Stimulated activated CD8-positive, alpha-beta memory T cell treated with anti-CD3 and anti-CD28 coated beads, Interleukin-7, amount 100 ng/mL, for 48 hours (primary cell): ENCODE results near the gene ZBTB45.
"Not testable (repeated sequence)": the region's sequence is repeated elsewhere in the genome, so short reads cannot be mapped to it uniquely, and the experiment has no call there.

Experiments
- DNase-seq, 2 donors: peaks; one replicate each; pipeline ENCODE4 v3.0.0-alpha.2; 2020; ENCODE audit warnings: low read depth in 1 of 2; ENCODE audit errors: extremely low read depth in 1 of 2

ZBTB45 gene

DNA sequence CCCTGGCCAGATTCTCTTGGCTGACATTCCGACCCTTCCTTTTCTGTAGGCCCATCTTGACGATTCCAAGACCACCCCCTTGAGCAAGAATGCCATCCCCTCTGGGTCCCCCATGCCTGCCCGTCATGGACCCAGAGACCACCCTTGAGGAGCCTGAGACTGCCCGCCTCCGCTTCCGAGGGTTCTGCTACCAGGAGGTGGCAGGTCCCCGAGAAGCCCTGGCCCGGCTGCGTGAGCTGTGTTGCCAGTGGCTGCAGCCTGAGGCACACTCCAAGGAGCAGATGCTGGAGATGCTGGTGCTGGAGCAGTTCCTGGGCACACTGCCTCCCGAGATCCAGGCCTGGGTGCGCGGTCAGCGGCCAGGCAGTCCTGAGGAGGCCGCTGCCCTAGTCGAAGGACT lies 42.5 kb downstream of the ZBTB45 start:
- no peak for DNase-seq

DNA sequence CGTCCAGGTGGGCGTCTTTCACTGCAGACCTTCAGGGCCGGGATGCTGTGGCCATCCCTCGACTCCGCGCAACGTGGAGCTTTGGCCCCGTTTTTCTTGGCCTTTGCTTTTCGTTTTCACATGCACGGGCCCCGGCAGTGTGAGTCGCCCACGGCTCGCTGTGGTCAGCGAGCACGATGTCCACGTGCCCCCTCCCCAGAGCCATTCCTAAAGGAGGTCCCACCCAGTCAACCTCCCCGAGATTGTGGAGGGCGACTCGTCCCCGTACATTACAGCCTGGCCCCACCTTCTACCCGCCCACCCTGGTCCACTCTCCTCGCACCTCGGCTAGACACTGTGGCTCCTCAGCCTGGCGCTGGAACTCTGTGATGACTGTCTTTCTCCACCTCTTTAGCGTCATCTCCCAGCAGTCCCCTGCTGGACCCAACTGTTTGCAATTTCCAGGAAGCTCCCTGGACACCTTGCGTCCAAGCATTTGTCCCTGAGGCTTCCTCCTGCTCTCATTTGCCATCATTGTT lies 43.1 kb downstream of the ZBTB45 start:
- no peak for DNase-seq

DNA sequence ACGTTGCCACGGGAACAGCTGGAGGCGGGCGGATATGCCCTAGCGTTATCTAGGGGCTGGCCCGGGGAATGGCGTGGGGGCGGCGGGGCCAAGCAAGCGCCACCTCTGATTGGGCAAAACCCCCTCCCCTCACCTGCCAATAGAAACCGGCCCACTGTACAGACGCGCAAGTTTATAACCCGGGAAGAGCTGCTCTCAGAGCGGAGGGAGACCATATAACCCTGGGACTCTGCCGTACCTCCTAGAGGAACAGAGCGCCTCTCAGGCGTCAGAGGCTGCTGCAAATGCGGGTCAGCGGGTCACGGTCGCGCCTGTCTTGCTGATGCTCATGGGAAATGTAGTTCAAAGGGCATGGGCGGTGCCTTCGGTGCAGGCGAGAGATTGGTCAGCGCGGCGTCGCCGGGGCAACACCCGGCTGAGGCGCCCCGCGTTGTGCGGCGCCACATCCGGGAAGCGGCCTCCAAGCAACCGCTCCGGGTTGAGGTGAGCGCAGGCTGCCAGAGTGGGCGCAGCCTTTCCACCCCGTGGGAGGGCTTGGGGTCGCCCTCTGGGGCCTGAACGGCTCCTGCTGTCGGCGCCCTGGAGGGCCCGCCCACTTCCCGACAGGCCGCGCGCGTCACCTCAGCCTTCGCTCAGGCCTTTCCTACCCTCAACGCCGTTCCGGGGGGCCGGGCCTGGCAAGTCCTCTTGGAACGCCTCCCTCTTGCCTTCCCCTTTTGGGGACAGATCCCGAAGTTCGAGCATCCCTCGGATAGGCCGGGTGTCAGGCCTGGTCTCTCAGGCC lies 43.7 kb downstream of the ZBTB45 start, which contains the start of gene ZNF446:
Gene ZNF446 (plus strand): TSS at position 639 of the 784 bp plus-strand sequence. CDS start 867 bp downstream, outside the sequence.
- peak; percentile 96 for DNase-seq

DNA sequence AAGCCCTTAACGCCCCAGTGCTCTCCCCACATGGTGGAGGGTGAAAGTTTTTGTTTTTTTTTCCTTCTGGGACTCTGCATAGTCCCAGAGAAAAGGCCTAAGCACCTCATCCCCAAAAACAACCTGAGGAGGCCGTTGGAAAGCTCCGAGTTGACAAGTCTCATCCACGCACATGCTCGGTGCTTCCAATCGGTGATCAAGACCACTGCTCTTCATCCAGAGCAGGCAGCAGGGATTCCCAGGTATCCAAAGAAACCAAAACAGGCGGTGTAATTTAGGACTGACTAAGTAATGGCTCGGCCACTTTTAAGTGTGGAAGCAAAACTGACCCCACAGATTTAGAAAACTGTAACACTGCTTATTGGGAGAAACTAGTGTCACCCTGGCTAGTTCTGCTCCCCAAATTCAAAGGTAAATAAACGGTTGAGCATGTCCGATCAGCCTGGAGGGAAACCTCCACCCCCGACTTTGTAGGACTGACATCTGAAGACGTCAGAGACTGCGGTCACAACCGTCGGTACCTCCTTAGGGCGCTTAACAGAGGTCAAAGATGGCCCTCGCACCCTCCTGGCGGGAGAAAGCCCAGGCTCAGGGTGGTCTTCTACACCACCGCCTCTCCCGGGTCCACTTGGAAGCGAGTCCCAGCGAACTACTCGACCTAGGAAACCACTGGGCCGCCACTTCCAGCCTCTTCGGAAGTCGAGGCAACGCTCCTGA lies 44.5 kb downstream of the ZBTB45 start:
- no peak for DNase-seq

DNA sequence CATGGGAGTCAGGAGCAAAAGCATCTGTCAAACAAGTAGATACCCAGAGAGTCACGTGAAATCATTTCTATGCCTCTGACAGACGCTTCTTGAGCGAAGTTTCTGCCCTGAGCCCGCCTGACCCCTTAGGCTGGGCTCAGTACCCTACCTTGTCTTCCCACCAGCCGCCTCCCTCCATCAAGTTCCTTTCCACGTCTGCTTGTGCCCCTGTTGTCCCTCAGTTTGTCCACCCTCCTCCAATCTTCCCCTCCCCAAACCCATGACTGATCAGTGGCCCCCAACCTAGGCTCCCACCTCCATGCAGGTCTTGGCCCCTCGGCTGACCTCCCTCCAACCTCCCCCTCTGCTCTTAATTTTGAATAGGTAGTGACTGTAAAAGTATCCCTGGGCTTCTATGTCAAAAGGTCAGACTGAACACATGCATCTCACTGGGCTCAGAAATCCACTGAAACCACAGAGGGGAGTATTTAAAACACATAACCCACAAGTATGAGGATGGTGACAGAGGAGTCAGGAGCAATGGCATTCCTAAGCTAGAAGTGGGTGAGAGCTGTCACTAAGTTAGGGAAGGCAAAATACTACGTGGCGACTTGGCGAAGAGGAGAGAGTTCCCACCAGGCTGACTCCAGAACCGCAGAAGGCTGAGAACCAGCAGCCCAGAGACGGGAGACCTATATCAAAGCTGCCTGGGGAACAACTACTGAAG lies 45.2 kb downstream of the ZBTB45 start:
- no peak for DNase-seq

DNA sequence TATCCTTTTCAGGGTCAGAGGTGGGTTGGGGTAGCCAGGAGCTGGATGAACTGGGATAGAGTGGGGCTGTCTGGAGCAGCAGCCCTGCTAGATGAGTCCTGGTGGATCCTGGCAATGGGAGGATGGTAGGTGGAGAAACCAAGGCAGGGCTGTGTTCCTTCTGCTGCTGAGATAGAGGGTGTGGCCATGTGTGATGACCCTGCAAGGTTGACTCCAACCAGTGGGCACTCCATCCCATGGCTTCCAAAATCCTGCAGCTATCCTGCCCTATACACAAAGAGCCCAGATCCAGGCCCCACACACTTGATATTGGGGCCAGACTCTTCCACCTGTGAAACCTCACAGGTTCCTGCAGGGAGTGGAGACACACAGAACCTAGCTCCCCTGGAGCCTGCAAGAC lies 45.8 kb downstream of the ZBTB45 start:
- no peak for DNase-seq

DNA sequence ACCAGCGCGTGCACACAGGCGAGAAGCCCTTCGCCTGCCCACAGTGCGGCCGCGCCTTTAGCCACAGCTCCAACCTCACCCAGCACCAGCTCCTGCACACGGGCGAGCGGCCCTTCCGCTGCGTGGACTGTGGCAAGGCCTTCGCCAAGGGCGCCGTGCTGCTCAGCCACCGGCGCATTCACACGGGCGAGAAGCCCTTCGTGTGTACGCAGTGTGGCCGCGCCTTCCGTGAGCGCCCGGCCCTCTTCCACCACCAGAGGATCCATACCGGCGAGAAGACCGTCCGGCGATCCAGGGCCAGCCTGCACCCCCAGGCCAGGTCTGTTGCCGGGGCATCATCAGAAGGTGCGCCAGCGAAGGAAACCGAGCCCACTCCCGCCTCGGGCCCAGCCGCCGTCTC lies 47.9 kb downstream of the ZBTB45 start:
- no peak for DNase-seq

DNA sequence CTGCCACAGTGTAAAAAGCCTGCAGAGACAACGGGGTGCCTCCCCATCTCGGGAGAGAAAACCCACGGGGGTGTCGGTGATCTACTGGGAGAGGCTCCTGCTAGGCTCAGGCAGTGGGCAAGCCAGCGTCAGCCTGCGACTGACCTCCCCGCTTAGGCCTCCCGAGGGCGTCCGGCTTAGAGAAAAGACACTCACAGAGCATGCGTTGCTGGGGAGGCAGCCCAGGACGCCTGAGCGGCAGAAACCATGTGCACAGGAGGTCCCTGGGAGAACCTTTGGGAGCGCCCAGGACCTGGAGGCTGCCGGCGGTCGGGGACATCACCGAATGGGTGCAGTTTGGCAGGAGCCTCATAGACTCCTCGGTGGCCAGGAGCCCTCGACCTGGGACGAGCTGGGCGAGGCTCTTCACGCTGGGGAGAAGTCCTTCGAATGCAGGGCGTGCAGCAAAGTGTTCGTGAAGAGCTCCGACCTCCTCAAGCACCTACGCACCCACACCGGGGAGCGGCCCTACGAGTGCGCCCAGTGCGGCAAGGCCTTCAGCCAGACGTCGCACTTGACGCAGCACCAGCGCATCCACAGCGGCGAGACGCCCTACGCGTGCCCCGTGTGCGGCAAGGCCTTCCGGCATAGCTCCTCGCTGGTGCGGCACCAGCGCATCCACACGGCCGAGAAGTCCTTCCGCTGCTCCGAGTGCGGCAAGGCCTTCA lies 48.6 kb downstream of the ZBTB45 start:
- DNase-seq: not testable (repeated sequence)

DNA sequence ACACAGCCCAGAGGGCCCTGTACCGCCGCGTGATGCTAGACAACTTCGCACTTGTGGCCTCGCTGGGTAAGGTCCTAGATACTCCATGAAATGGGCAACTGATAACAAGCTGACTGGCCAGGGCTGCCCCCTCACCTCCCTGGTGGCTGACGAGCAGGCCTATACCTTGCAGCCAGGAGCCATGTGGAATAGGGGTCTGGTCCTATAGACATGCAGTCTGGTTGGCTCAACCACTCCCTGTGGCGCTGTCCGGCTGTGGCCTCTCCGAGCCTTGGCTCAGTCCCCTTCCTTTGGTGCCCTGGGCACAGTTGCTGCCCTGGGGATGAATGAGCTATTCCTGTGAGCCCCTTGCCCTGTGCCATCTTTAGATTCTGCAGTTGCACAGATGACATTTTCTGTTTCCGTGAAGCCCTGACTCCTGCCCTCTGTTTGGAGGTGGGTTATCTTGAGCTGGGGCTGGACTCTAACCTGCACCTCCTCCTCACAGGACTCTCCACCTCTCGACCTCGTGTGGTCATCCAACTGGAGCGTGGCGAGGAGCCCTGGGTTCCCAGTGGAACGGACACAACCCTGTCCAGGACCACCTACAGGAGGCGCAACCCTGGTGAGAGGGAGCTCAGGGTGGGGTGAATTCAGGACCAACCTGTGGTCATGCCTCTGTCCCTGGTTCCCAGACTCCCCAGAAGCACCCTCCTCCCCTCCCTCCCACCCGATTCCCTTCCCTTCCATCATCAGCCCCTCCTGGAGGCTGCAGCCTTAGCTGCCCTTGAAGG lies 50.2 kb downstream of the ZBTB45 start:
- DNase-seq: no peak

DNA sequence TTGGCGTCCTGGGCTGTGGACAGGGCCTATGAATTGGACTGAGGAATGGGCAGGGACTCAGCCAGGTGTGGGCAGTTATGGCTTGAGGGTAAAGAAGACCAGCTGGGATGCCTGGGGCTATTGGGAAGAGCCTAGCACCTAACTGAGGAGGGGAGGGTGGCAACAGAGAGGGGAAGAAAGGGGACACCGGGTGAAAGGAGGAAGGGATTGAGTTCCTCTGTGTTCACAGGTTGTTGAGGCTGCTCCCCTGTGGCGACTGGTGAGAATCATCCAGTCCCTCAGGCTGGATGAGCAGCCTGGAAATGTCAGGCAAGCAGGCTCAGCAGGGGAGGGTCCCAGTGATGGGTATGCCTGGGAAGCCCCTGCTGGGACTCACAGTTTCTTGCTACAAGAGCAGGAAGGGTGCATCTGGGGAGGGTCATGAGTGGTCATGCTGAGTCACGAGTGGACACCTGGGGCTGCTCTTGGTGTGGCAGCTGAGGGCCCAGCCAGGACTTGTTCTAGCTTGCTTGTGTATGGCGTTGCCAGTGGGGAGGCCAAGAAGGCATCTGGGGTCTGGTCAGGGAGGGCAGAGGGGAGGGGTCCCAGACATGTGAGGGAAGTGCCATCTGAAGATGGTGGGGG lies 51.3 kb downstream of the ZBTB45 start:
- no peak for DNase-seq

DNA sequence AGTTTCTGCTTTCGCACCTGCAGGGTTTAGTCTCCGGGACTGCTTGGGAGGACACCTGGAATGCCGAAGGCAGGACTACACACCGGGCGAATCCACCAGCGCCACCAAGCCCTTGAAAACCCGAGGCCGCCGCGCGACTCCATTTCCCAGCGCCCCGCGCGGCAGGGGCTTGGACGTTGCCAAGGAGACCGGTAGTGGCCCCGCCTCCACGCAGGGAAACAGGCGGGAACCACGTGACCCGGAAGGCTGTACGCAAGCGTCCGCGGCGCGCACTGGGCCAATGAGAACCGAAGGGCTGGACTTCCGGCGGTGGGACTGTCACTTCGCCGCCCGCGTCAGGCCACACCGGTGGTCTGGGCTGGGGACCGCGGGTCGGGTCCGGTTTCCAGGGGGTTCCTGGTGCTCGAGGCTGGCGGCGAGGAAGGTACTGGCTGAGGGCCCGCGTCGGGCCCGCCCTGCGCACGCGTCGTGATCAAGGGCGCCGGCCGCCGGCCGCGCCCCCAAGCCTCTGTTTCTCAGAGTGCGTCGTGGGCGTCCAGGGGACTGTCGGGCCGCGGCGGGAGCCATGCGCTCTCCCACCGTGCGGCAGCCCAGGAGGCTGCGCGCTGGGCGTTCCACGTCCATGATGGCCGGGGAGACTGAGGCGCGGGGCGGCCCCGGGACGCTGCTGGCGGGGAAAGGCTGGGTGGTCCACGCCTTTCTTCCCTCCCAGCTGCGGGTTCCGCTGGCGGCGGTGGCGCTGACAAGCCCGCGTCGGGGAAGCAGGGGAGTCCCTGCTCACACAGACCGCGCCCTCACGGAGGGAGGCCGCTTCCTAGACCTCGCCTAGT lies 52.6 kb downstream of the ZBTB45 start, which contains the start of gene ZNF324:
Gene ZNF324 (plus strand): TSS at position 321 of the 830 bp plus-strand sequence. CDS start 2,106 bp downstream, outside the sequence.
- DNase-seq: peak; percentile 96 to 97

DNA sequence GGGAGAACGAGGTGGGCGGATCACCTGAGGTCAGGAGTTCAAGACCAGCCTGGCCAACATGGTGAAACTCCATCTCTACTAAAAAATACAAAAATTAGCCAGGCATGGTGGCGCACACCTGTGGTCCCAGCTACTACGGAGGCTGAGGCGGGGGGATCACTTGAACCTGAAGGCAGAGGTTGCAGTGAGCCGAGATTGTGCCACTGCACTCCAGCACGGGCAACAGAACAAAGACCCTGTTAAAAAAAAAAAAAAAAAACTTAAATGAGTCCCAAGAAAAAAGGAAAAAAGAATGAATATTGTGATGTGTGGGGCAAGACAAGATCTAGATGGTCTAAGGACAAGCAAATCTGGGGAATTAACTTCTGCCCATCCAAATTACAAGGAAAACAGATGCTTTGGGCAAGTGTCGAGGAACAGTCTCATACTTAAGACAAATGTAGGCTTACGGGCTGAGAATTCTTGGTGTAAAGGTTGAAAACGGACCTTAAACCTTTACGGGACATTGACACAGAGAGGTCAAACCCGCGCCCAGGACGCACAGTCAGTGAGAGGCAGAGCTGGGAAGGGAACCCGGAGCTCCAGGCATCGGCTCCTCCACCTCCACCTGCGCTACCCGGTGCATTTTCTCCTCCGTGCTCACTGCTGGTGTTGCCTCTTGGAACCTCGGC lies 53.4 kb downstream of the ZBTB45 start:
- no peak for DNase-seq
